Measurements from ENCODE around the gene RFX2.
"Not testable (repeated sequence)": the region's sequence is repeated elsewhere in the genome, so short reads cannot be mapped to it uniquely, and the experiment has no call there.

RFX2 gene

DNA sequence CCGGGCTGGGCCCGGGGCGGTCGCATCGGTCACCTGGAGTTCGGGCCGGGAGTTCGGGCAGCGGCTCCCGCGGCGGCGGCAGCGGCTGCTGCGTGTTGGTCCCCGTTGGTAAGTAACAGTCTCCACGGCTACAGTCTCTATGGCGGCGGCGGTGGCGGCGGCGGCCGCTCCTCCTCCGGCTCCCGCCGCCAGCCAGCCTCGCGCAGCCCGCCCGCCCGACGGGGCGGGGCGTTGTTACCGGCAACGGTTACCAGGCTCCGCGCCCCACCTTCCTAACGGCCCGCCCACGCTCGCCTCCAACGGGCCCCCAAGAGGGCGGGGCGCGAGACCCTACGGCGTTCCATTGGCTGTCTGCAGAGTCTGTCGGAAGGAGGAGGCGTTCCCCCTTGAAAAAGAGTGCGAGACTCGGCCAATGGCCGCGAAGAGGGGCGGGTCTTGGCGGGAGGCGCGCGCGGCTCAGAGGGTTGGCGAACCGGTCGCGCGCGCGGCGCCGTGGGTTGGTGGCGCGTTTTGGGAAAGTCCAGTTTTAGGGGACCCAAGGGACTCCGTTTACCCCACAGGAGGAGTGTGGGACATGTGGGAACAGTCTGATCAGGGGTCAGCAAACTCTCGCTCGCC is at the start of gene RFX2:
TSS of gene RFX2 (minus strand) at position 141 of the 618 bp plus-strand sequence. CDS start 63,004 bp downstream, outside the sequence.
- in situ Hi-C loops (cut with MboI; ENCODE audit: low sequenced_read_pairs), result no loop called here

DNA sequence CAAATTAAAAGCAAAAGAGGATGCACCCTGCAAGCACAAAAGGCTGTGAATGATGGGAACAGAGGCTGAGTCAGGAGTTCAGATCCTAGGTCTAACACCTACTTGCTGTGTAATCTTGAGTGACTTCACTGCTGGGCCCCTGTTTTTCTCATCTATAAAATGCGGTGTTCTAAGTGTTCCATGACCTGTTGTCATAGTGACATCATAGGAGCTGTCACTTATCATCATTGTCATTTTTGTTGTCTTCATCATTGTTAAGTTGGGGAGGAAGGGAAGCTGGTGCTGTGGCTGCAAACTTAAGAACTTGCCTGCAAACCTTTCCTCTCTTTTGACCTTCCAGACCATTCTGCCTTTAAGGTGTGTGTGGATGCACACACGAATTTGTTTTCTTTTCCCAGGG is 45.7 kb upstream of the RFX2 start:
- in situ Hi-C loops (cut with MboI; ENCODE audit: low sequenced_read_pairs), result no loop called here

DNA sequence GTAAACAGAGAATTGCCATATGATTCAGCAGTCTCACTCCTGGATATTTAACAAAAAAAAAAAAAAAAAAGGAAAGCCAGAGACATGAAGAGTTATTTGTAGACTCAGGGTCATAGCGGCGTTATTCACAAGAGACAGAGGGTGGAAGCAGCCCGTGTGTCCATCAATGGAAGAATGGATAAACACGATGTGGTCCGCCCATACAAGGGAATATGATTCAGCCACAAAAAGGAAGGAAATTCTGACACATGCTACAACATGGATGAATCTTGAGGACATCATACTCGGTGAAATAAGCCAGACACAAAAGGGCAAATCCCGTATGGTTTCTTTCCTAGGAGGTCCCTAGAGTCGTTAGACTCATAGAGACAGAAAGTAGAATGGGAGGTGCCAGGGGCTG is 40.0 kb upstream of the RFX2 start:
- in situ Hi-C loops (cut with MboI; ENCODE audit: low sequenced_read_pairs), result no loop called here

DNA sequence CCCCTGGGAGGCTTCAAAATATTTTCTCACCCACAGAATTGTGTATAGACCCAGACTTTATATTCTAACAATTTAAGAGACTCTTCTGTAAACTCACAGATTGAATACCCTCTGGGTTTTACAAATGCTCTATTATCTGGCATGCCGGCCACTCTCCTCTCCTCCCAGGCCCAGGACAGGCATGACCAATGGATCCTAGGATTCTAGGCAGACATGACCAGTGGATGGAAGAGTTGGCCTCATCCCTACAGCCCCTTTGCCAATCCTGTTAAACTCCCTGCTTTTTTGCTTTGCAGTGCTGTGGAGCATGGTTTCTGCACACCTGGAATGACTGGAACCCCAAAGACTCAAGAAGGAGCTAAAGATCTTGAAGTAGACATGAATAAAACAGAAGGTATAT is 30.9 kb upstream of the RFX2 start:
- in situ Hi-C loops (cut with MboI; ENCODE audit: low sequenced_read_pairs), result no loop called here

- in situ Hi-C loops (cut with MboI; ENCODE audit: low sequenced_read_pairs), result no loop called here
Measured at GRCh38 chr19:6138511-6138910, 28.2 kb upstream of the RFX2 start.

DNA sequence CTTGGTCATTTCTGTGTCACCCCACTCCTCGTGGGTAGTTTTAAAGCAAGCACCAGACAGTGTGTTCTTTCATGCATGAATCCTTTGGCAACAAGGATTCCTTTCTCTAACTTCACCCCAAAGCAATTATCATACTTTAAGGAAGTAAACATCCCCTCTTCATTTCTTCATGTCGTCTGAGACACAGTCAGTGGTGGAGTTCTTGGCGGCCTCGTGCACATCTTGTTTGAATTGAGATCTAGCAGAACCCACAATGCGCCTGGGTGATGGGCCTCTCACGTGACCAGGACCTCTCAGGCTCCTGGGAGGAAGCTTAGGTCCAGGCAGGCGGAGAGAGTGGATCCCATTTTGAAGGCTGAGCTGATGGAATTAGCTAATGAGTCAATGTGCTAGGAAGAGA is 27.8 kb upstream of the RFX2 start:
- in situ Hi-C loops (cut with MboI; ENCODE audit: low sequenced_read_pairs), result no loop called here

DNA sequence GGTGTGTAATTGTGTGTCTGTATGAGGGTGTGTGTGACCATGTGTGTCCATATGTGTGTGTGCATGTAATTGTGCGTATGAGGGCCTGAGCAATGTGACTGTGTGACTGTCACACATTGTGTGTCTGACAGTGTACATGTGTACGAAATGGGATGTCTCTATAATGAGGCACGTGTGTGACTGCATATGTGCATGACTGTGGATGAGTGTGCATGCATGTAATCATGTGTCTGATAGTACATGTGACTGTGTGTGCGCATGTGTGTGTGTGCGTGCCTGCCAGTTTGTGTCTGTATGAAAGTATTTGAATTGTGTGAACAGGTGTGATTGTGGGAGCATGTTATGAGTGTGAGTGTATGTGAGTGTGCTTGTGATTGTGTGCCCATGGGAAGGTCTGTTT is 22.9 kb upstream of the RFX2 start:
- in situ Hi-C loops (cut with MboI; ENCODE audit: low sequenced_read_pairs), result no loop called here

GRCh38 chr19:6132482-6132881 is 22.2 kb upstream of the RFX2 start:
- in situ Hi-C loops (cut with MboI; ENCODE audit: low sequenced_read_pairs), result no loop called here

DNA sequence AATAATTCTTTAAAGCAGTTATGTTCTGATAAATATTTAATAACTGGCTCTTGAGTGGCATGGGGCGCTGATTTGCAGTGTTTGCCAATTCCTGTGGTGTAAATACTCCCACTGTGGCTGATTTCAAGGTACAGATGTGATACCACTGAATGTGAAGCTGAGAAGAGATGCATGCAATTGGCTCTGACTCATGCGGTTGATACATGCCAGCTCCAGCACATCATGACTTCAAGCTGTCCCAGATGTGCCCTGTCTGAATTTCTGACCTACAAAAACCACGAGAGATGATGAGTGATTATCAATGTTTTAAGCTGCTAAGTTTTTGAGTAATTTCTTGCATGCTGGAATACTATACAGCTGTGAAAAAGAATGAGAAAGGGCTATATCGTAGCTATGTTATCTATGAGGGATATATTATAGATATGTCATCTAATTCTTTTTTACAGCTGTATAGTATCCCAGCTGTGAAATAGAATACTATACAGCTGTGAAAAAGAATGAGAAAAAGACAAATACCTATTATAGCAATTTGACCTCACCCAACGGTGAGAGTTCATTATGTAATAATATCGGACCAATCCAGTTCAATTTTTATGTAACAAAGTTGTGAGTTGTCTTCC is 17.5 kb upstream of the RFX2 start:
- in situ Hi-C loops (cut with MboI; ENCODE audit: low sequenced_read_pairs), result no loop called here

GRCh38 chr19:6126335-6126974 is 16.2 kb upstream of the RFX2 start:
- in situ Hi-C loops (cut with MboI; ENCODE audit: low sequenced_read_pairs), result no loop called here

DNA sequence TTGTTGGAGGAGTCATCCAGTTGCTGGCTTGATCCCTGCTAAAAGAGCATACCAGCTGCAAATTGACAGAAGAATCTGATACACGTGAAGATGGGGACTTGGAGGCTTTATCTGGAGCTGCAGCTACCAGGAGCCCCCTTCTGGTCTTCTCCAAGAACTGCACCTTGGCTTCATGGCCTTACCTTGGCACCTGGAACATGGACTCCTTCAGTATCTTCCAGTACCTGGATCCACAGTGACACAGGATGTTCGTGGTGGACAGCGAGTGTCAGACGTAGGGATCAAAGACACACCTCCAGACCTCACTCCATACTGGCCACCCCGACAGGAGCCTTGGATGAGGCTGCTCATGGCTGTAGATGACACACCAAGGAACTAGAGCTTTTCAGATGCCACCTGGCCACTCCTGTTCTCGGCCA is 15.3 kb upstream of the RFX2 start:
- in situ Hi-C loops (cut with MboI; ENCODE audit: low sequenced_read_pairs), result no loop called here

DNA sequence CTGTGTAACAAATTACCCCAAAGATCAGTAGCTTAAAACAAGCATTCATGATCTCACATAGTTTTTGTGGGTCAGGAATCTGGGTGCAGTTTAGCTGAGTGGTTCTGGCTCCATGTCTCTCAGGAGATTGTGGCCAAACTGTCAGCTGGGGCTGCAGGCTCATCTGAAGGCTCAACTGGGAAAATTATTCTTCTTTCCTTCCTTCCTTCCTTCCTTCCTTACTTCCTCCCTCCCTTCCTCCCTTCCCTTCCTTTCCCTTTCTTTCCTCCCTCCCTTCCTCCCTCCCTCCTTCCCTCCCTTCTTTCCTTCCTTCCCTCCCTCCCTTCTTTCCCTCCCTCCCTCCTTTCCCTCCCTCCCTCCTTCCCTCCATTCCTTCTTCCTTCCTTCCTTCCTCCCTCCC is 8.7 kb upstream of the RFX2 start:
- in situ Hi-C loops (cut with MboI; ENCODE audit: low sequenced_read_pairs), result no loop called here

- in situ Hi-C loops (cut with MboI; ENCODE audit: low sequenced_read_pairs), result no loop called here
Measured at GRCh38 chr19:6118043-6118442, 7.7 kb upstream of the RFX2 start.

DNA sequence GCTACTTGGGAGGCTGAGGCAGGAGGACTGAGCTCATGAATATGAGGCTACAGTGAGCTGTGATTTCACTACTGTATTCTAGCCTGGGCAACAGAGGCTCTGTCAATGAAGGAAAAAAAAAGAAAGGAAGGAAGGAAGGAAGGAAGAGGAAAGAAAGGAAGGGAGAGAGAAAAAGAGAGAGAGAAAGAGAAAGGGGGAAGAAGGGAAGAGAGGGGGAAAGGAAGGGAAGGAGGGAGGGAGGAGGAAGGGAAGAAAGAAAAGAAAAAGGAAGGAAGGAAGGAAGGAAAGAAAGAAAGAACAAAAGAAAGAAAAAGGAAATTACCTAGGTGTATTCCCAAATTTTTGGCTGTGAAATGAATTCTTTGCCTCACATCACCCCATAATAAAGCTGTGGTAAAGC is 7.2 kb upstream of the RFX2 start:
- in situ Hi-C loops (cut with MboI; ENCODE audit: low sequenced_read_pairs), result no loop called here

DNA sequence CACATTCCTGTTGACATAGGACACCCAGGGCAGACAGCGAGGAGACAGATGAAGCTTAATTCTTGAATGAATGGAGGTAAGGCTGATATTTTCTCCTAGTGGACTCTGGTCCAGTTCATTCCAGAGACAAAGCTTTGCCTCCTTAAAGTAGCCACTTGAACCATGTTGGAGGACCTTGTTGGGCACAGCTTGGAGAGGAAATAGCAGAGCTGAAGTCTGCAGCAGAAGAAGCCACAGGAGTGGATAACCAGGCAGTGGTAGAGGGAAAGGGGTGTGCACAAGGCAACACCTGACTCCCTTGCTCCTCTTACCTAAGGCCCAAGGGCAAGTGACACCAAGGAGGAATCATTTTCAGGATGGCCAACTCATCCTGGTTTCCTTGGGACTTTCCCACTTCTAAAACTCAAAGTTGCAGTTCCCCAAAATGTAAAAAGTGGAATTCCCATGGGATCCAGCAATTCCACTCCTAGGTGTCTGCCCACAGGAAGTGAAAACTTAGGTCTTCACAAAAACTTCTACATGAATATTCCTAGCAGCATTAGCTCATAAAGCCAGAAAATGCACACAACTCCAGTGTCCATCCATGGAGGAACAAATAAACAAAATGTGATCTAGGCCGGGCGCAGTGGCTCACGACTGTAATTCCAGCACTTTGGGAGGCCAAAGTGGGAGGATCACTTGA is 6.6 kb upstream of the RFX2 start:
- in situ Hi-C loops (cut with MboI; ENCODE audit: low sequenced_read_pairs), result no loop called here

GRCh38 chr19:6115992-6116391 is 5.7 kb upstream of the RFX2 start:
- in situ Hi-C loops (cut with MboI; ENCODE audit: low sequenced_read_pairs), result no loop called here

DNA sequence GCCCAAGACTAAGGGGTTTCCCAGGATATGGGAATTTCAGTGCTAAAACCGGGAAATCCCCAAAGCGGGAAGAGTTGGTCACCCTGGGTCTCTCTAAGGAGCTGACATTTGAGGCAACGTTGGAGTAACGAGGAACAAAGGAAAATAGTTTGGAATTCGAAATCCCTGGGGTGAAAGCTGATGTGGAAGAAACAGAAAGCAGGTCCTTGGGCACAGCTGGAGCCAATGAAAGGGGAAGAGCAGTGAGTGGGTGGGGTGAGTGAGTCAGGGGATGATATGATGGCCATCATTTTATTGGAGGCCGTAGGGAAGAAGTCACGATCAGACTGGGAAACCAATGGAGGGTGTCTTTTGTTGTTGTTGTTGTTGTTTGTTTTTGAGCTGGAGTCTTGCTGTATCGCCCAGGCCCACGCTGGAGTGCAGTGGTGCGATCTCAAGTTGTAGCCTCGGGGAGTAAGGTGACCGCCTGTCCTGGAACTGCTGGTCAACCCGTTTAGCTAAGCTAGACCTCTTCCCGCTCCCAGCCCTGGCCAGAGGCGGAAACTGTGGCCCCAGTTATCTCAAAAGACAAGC is 3.4 kb upstream of the RFX2 start:
- in situ Hi-C loops (cut with MboI; ENCODE audit: low sequenced_read_pairs), result no loop called here

DNA sequence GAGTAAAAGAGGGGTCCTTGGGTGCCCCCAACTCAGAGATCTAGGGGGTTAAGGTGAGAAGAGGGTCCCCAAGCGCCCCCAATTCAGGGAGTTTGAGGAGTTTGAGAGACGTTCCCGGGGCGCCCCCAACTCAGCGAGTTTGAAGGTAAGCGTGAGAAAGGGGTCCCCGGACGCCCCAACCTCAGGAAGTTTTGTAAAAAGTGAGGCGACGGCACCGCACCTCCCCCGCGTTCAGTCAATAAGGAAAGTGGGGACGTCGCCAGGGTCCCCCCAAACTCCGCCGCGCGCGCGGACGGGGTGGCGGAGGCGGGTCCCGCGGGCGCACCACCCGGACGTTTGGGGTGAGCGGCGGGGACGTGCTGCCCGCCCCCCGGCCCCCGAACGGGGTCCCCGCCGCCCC is 353 bp downstream of the RFX2 start:
- in situ Hi-C loops (cut with MboI; ENCODE audit: low sequenced_read_pairs), result no loop called here

- in situ Hi-C loops (cut with MboI; ENCODE audit: low sequenced_read_pairs), result no loop called here
Measured at GRCh38 chr19:6108721-6109633, 1.3 kb downstream of the RFX2 start.

DNA sequence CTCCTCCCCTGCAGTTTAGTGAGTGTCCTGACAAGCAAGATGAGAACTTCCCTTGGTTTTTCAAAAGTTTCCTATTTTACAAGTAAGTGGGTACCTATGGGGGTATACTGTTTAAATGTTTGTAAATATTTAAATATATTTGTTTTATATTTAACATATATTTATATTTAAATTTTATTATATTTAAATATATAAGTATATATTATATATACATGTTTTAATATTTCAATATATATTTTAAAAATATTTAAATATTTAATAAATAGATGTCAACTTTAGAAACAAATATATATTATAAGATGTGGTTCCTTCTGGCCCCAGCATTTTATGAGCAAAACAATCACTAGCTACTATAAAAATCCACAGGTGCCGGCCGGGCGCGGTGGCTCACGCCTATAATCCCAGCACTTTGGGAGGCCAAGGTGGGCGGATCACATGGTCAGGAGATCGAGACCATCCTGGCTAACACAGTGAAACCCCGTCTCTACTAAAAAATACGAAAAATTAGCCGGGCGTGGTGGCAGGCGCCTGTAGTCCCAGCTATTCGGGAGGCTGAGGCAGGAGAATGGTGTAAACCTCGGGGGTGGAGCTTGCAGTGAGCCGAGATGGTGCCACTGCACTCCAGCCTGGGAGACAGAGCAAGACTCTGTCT is 3.5 kb downstream of the RFX2 start:
- in situ Hi-C loops (cut with MboI; ENCODE audit: low sequenced_read_pairs), result not testable (repeated sequence)

Data from HL-60/S4 treated with retinoic acid at 250 ng/mL for 4 days and 3 days (cell line).